RKO (cell line): ENCODE data around the gene NBPF20.
"Not testable (repeated sequence)": the region's sequence is repeated elsewhere in the genome, so short reads cannot be mapped to it uniquely, and the experiment has no call there.

Experiments
- DNase-seq: peaks from one replicate; pipeline ENCODE4 v3.0.0-alpha.2; 2016; ENCODE audit warnings: low spot score

NBPF20 gene

DNA sequence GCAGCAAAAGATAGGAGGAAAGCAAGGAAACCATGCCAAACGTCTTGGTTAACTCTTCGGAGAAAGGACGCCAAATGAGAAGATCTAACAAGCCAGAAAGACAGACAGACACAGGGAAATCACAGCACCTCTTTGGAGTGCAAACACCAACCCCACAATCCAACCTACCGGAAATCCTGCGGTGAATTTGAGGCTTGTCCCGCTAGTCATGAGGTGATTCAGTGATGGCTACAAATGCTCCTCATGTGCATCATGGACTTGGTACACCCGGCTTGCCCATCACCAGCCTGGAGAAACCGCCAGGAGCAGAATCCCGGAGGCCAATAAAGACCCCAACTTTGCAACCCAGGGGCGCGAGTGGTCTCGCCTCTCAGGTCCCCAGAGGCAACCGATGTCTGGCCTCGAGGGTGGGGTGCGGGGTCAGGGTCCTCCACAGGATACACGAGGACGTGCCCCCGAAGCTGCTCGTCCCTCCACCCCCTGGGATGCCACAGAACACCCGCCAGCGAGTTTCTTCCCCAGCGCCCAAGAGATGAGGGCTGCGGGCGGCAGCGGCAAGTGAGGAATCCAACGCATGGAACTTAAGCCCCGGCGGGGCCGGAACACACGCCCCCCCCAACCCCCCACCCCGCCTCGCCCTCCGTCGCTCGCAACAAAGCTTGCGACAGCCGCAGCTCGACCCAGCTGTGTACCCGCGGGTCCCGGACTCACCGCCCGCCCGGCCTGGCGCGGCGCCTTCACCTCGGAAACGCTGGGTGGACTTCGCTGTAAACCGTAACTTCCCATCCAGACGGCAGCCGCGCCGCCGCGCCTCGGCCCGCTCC lies 579 bp downstream of the NBPF20 start:
- DNase-seq, result peak; percentile 88

DNA sequence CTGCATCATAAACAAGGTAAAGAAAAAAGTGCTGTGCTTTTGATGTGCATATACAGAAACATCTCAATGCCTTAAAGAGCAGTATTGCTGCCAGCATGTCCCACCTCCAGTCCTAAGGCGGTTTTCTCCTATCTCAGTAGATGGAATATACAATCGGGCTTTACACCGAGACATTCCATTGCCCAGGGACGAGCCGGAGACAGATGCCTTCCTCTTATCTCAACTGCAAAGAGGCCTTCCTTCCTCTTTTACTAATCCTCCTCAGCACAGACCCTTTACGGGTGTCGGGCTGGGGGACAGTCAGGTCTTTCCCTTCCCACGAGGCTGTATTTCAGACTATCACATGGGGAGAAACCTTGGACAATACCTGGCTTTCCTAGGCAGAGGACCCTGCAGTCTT lies 10.3 kb downstream of the NBPF20 start:
- DNase-seq, result not testable (repeated sequence)

DNA sequence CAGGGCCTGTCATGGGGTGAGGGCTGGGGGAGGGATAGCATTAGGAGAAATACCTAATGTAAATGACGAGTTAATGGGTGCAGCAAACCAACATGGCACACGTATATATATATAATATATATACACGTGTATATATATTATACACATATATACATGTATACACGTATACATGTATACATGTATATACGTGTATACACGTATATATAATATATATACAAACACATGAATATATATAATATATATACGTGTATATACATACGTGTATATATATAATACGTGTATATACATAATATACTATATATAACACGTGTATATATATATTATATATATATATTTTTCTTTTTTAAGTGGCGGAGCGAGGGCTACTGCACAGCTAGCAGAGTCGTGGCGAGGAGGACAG lies 18.1 kb downstream of the NBPF20 start:
- not testable (repeated sequence) for DNase-seq

DNA sequence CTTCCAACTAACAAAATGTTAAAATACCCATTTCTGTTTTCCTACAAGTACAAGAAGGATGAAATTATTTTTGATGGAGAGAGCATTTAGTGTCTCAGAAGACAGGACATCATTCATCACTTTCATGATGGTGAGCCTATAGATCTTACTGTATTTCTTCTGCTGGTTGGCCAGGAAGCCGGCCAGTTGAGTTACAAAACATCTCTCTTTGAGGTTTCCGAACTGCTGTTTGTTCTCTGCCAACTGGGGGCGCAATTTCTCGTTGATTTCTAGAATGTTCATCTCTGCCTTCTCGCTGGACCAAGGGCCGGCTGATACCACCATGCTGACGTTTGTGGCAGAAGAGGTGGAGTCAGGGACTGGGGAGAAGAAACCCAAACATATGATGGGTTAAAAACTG lies 20.5 kb downstream of the NBPF20 start:
- DNase-seq, result not testable (repeated sequence)

DNA sequence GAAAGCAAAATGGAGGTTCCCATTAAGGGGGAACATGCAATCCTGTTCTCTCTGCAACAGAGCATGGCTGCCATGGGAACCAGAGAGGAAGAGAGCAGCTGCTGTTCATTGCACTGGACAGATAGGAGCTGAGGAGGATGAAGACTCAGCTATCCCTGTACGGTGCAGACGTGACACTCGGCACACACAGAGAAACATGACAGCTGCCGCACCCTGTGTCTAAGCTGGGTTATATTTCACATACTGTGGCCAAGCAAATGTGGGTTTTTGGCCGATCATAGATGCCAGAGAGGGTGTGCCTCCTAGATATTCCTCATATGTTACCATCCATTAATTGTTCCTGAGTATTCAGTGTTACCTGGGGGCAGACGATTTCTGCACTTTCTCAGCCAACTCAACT lies 24.7 kb downstream of the NBPF20 start:
- DNase-seq, result not testable (repeated sequence)
